Mesothelial cell of epicardium (in vitro differentiated cells): ENCODE results near the gene MARCO. TPM values are rescaled to one million over a fixed set of nuclear protein-coding genes. Genes with fewer than 3 reads are reported as not detected.

Source experiments
- DNase-seq, 2 experiments: peaks; one replicate each; pipeline ENCODE4 v3.0.0; 2021; ENCODE audit warnings: low spot score in 2 of 2; ENCODE audit not compliant: unreplicated experiment in 2 of 2
- H3K27ac Mint-ChIP-seq: 2 replicates; pipeline ENCODE4 v1.8.0; 2021; ENCODE audit warnings: mixed read lengths
- H3K27me3 Mint-ChIP-seq: 2 replicates; pipeline ENCODE4 v1.8.0; 2021; ENCODE audit warnings: low read depth, mixed read lengths
- H3K36me3 Mint-ChIP-seq: 2 replicates; pipeline ENCODE4 v1.8.0; 2021; ENCODE audit warnings: mixed read lengths
- H3K4me1 Mint-ChIP-seq: 2 replicates; pipeline ENCODE4 v1.8.0; 2021; ENCODE audit warnings: mixed read lengths
- H3K4me3 Mint-ChIP-seq: 2 replicates; pipeline ENCODE4 v1.8.0; 2021; ENCODE audit warnings: mild to moderate bottlenecking, moderate library complexity, mixed read lengths
- H3K9me3 Mint-ChIP-seq: 2 replicates; pipeline ENCODE4 v1.8.0; 2021; ENCODE audit warnings: mixed read lengths
- total RNA-seq: library from RNA; stranded (reverse); gene quantifications from 3 replicates; pipeline ENCODE4 v1.2.1, GENCODE V29; 2021
- TF ChIP-seq, protein P1 (sequence below): fragments of 200-600 bp; sonication (generic); IDR thresholded peaks from one replicate; pipeline ENCODE4 v1.5.0; 2021; ENCODE audit warnings: antibody characterized with exemption; ENCODE audit not compliant: unreplicated experiment

Gene MARCO
- total RNA-seq, 1 donor from 2014 or later: 0.22 TPM

DNA sequence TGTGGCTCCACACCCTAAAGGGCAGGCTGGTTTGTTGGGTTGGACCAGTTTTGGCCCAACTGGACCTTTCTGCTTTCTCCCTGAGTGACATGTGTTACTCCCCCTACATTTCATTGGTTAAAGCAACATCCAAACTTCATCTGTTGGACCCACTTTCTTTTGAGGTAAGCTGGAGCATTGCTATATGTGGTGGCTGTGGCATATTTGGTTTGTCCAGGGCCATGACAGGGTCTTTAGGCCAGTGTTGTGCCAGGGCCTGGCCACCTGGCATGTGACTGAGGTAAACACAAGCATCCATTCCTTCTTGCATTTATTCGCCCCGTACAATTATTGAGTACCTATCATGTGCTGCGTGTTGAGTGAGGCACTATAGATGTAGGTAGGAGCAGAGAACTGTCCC is 36.8 kb upstream of the MARCO start:
- no peak for DNase-seq
- H3K27me3 Mint-ChIP-seq: peaks cover 5% of the 10 kb centered on the region
- H3K36me3 Mint-ChIP-seq: no peaks in the 10 kb centered on the region
- H3K4me1 Mint-ChIP-seq: no peaks in the 10 kb centered on the region
- no peak overlapping the region for H3K27ac Mint-ChIP-seq
- peaks cover 3% of the 10 kb centered on the region for H3K9me3 Mint-ChIP-seq
- H3K4me3 Mint-ChIP-seq: no peak overlapping the region
- TF ChIP-seq, protein P1, sequence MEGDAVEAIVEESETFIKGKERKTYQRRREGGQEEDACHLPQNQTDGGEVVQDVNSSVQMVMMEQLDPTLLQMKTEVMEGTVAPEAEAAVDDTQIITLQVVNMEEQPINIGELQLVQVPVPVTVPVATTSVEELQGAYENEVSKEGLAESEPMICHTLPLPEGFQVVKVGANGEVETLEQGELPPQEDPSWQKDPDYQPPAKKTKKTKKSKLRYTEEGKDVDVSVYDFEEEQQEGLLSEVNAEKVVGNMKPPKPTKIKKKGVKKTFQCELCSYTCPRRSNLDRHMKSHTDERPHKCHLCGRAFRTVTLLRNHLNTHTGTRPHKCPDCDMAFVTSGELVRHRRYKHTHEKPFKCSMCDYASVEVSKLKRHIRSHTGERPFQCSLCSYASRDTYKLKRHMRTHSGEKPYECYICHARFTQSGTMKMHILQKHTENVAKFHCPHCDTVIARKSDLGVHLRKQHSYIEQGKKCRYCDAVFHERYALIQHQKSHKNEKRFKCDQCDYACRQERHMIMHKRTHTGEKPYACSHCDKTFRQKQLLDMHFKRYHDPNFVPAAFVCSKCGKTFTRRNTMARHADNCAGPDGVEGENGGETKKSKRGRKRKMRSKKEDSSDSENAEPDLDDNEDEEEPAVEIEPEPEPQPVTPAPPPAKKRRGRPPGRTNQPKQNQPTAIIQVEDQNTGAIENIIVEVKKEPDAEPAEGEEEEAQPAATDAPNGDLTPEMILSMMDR: no peak

DNA sequence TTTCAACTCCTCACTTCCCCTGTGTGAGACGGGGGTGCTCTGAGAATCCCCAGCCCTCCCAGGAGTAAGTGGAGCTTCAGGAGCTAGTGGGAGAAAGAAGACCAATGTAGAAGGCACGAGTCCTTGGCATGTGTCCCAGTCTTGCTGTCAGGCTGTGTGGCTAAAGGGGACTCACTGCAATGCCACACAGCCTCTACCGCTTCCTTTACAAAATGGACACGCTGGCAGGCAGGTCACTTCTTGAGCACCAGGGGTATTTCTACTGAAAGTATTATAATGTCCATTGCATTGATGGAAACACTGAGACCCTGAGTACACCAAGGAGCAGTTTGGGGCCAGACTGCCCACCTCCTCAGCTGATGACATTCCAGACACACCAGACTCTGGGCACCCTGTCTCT is 35.8 kb upstream of the MARCO start:
- DNase-seq: no peak
- H3K4me1 Mint-ChIP-seq: no peaks in the 10 kb centered on the region

DNA sequence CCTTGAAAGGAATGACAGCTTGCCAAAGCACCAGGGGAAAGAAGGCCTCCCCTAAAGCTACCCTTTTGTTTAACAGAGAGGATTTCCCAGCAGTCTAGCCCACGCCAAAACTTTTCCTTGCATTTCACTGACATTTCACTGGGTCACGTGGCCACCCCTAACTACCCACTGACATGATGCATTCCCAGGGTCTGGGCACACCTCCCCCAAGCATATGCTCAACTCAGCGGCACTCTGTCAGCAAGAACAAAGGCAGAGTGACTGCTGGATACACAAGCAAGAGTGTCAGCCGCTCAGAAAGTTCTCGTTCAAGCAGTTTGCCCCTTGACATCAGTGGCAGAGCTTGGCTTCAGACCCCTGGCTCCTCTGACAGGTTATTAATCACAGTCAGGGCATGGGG is 34.2 kb upstream of the MARCO start:
- H3K4me1 Mint-ChIP-seq: no peaks in the 10 kb centered on the region
- DNase-seq: no peak
- H3K27ac Mint-ChIP-seq: no peak overlapping the region
- H3K9me3 Mint-ChIP-seq: peaks cover 8% of the 10 kb centered on the region
- no peak overlapping the region for H3K4me3 Mint-ChIP-seq
- H3K27me3 Mint-ChIP-seq: no peaks in the 10 kb centered on the region
- no peaks in the 10 kb centered on the region for H3K36me3 Mint-ChIP-seq
- TF ChIP-seq, protein P1: no peak

More for the DNA sequence above, 35.8 kb upstream of the MARCO start:
- Mint-ChIP-seq H3K27ac (no peak overlapping the region), H3K9me3 (peaks cover 11% of the 10 kb centered on the region), H3K27me3 (peaks cover 5% of the 10 kb centered on the region), H3K36me3 (no peaks in the 10 kb centered on the region), H3K4me3 (no peak overlapping the region)
- TF ChIP-seq, protein P1: no peak

DNA sequence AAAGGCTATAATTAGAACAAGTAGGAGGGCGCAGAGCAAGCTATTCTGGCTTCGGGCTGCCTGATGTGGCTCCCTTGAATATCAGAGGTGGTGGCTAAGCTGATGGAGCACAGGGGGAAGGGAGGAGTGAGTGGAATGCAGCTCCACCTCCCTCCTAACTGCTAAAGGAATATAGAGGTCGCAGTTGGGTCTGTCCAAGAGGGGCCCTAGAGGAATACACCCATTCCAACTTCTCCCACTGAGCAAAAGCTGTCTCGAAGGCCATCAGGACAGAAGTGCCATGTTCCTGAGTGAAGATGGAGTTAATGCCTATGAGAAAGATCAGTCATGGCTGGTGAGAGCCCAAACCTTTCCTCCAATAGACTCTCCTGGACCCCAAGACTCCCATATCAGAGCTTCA is 32.8 kb upstream of the MARCO start:
- peaks cover 13% of the 10 kb centered on the region for H3K4me1 Mint-ChIP-seq
- TF ChIP-seq, protein P1: no peak
- no peaks in the 10 kb centered on the region for H3K27me3 Mint-ChIP-seq
- H3K4me3 Mint-ChIP-seq: no peak overlapping the region
- H3K36me3 Mint-ChIP-seq: no peaks in the 10 kb centered on the region
- H3K9me3 Mint-ChIP-seq: peaks cover 8% of the 10 kb centered on the region
- no peak for DNase-seq
- H3K27ac Mint-ChIP-seq: no peak overlapping the region

DNA sequence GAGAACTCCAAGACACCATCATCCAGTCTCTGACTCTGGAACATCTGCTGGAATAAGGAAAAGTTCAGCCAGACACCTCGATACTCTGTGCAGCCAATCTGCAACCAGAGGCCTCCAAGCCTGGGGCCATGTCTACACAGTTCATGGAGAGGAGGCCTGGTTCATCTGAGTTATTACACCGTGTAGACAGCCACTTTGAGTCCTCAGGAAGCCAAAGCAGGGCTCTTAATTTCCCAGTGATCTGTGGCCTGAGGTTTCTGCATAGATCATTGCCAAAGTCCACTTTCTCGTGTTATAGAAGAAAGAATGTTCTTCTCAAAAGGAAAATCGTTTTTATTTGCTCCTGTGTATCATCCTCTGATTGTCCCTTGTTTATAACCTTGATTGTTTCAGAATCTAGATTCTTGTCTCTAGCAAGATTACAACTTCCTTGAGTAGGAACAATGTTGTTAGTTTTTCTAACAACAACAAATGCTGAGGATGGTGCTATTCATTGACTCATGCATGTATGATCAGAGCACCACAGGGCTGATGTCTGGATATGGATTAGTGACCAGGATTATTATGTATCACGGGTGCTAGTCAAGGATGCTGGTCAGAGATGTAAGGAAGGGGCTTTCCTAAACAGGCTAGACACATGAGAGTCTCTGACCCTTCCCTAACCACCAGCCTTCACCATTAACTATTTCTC is 30.7 kb upstream of the MARCO start:
- TF ChIP-seq, protein P1: no peak
- DNase-seq: no peak
- Mint-ChIP-seq H3K36me3 (no peaks in the 10 kb centered on the region), H3K27me3 (no peaks in the 10 kb centered on the region), H3K9me3 (peaks cover 8% of the 10 kb centered on the region), H3K4me1 (peaks cover 13% of the 10 kb centered on the region), H3K27ac (no peak overlapping the region), H3K4me3 (no peak overlapping the region)
